HG03378 (cell line): ENCODE results near the gene RBM12.
A peak's percentile ranks its signal among the peaks of the same experiment; 100 is the strongest.
"Not testable (repeated sequence)": the region's sequence is repeated elsewhere in the genome, so short reads cannot be mapped to it uniquely, and the experiment has no call there.

Source experiments
- ATAC-seq: cut with Tn5 transposase; IDR thresholded peaks from one replicate; pipeline ENCODE4 v1.9.1; 2021; ENCODE audit warnings: mild to moderate bottlenecking, moderate library complexity; ENCODE audit not compliant: unreplicated experiment

Gene RBM12

DNA sequence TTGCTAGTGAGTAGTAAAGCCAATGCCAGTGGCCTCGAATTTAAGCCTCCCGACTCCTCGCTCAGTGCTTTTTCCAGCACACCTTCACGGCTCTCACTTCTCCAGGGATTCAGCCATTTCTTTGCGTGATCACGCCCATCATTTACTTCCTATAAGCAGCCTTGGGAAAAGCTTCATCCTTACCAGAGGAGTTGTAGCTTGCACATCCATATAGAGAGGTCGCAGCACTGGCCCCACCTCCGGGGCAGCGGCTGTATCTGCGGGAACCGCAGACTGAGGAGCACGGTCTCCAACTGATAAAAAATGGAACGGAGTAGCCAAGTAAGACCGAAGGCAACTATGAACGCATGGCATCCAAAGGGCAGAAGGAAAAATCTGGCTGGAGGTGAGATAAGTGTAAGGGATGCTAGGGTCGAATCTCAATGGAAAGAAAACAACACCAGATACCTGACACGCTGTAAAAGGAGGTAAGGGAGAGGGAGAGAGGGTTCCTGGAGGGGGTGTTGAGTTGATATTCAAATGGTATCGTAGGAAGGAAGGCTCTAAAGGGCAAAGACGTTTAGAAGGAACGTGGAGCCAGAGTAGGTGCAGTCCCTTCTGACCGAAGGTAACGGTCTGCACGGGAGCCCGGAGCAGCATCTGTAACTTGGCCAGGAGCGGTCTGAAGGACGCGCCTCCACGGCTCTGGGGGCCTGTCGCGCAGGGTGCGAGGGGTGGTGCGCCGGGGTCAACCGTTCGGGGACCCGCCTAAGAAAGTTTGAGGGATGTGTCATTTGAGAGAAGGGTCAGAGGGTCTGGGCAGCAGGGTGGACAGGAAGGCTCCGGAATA, 33.8 kb upstream of the RBM12 start:
- peak; percentile 15 for ATAC-seq

DNA sequence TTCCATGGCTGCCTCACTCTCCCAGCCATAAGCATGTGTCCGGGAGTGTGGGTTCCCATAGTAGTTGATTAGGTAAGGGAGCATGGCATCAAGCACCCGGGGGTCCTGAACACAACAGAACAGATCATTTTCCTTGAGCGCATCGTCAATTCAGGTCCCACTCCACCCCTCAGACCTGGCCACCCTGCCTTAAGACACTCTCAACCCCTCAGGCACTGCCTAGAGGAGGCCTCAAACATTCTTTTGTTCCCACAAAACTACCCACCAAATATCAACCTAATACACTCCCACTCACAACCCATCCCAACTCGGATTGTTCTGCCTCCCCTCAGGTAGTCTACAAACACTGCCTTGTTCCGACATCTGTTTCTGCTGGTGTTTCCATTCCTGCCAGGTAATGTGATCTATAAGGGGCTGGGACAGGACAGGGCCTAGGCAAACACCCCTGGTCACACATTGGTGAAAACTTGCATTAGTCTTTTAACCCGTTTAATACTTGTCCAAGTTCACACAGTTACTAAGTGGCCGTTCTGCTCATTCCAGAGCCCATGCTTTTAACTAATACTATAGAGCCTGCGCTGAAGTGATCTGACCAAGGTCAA, 33.1 kb upstream of the RBM12 start:
- no peak for ATAC-seq

DNA sequence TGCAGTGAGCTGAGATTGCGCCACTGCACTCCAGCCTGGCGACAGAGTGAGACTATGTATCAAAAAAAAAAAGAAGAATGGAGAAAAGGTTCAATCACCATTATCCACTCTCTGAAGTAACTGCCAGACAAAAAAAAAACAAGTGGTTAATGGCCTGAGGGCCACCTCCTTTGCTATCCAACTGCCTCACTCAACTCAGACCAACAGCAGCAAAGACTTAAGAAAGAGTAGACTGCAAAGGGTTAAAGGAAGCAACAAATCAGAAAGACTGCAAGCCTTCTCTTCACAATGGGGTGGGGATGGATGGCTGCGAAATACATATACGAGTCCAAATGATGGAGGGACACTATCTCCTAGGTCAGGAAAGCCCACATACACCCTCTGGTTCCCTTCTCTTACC, 31.3 kb upstream of the RBM12 start:
- ATAC-seq: no peak

GRCh38 chr20:35695245-35695749, 30.6 kb upstream of the RBM12 start:
- no peak for ATAC-seq

- no peak for ATAC-seq
Observed at GRCh38 chr20:35690265-35690664, 25.6 kb upstream of the RBM12 start.

DNA sequence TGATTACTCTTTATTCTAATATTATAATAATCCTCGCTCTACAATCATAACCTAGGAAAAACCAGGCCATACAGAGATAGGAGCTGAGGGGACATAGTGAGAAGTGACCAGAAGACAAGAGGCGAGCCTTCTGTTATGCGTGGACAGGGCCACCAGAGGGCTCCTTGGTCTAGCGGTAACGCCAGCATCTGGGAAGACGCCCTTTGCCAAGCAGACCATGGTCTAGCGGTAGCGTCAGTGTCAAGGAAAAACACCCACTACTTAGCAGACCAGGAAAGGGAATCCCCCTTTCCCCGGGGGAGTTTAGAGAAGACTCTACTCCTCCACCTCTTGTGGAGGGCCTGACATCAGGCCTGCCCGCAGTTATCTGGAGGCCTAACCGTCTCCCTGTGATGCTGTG, 22.2 kb upstream of the RBM12 start:
- ATAC-seq: not testable (repeated sequence)

- not testable (repeated sequence) for ATAC-seq
Observed at GRCh38 chr20:35685368-35685767, 20.7 kb upstream of the RBM12 start.

GRCh38 chr20:35681960-35682359, 17.3 kb upstream of the RBM12 start:
- ATAC-seq: no peak

DNA sequence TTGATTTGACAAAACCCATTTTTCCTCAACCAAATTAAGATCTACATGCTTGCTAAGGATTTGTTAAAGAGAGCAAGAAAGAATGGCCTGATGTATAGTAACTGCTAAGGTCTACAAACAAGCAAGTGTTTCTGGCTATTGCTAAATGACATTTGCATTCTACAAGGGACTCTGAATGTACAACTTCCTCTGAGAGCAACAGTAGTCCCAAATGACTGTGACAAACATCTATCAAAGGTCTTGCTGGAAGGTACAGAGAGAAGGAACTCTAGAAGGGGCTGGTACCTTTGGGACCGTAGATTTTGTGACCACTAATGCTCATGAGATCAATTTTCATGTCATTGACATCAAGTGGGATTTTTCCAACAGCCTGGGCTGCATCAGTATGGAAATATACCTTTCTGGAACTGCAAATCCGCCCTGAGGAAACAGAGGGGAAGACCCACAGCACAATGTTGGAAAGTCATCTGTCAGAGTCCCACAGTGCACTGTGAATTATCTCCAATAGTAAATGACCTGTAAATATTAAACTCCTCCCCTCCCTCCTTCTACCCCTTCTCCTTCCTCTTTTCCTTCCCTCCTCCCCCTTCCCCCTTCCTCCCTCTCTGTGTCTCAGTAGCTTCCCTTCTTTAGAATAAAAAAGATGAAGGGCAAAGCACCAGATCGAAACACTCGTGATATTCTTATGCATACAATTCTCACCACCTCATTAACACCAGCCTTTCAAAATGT, 15.9 kb upstream of the RBM12 start:
- ATAC-seq: no peak

- no peak for ATAC-seq
Observed at GRCh38 chr20:35674921-35675320, 10.2 kb upstream of the RBM12 start.

- ATAC-seq: no peak
Observed at GRCh38 chr20:35673884-35674283, 9.2 kb upstream of the RBM12 start.

DNA sequence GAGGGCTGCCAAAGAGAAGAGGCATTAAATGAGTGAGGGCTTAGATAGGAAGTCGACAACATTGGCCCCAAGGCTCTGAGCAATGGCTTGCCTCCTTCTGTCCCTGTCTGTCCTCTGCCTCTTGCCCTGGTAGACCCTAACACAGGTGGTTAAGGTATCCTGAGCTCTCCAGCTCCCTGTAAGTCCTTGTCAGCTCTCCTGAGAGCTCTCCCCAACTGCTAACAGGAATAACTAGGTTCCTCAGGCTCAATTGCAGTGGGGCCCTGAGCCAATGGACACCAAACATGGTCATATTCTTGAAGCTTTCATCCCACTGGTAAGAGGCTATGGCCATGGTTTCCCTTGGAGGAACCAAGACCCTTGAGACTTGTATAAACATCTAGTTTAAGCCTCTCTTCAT, 5.0 kb upstream of the RBM12 start:
- no peak for ATAC-seq

GRCh38 chr20:35669221-35669620, 4.5 kb upstream of the RBM12 start:
- ATAC-seq: no peak

GRCh38 chr20:35665949-35666288, 1.2 kb upstream of the RBM12 start:
- ATAC-seq: no peak

DNA sequence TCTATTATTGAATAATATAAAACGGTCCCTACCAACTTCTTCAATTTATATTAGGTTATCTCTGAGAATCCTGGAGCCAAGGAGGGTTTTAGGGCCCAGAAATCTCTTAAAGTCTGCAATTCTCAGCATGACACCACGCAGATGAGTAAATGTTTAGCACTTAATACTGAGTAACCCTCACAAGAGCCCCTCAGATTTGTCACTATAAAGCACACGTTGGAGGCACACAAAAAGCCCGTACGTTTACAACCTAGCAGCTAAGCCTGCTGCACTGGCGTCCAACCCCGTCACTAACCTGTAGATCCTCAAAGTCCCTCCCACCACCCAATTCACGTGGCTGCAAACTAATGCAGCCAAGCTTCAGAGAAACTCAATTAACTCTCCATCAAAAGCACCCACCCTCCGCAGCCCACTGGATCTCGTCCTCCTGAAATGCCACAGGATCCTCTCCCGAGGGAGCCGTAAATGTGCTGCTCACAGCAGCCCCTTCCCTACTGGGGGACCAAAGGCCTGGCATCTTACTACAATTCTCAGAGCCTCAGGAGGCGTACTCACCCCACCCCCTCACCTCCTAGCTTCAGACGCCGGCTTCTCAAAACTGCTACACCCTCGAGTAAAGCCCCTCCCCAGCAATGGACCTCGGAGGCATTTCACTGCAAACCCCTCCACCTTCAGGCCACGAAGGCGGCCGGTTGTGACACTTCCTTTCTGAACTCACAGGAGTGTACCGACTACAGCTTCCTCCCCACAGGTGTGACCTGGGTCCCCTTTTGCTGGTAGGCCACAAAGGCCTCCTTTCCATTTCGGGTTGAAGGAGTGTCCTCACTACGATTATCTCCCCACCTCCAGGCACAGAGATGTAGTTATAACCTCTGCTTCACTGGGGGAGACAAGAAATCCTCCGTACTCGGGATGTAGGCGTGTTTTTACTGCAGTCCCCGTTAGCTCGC, 909 bp downstream of the RBM12 start:
- peak; percentile 29 for ATAC-seq

- ATAC-seq: no peak
Observed at GRCh38 chr20:35662551-35662950, 2.1 kb downstream of the RBM12 start.

GRCh38 chr20:35661908-35662307, 2.8 kb downstream of the RBM12 start:
- ATAC-seq: no peak

GRCh38 chr20:35661053-35661452, 3.6 kb downstream of the RBM12 start:
- ATAC-seq: no peak

GRCh38 chr20:35660122-35660937, 4.4 kb downstream of the RBM12 start:
- no peak for ATAC-seq

GRCh38 chr20:35657271-35657670, 7.4 kb downstream of the RBM12 start:
- no peak for ATAC-seq
